Loucy (cell line): ENCODE measurements around the gene IGSF3.

ENCODE experiments used
- EZH2phosphoT487 ChIP-seq: fragments of 200-600 bp; IDR thresholded peaks from 2 replicates; pipeline ENCODE4 v1.6.1; 2018; ENCODE audit warnings: antibody characterized with exemption, mild to moderate bottlenecking, moderate library complexity, borderline replicate concordance
- TF ChIP-seq, protein P1 (sequence below): fragments of 200-600 bp; sonication (generic); conservative IDR thresholded peaks from 2 replicates; pipeline ENCODE4 v1.5.1; 2014; ENCODE audit warnings: mild to moderate bottlenecking, antibody characterized with exemption, low read length

- TF ChIP-seq, protein P1, sequence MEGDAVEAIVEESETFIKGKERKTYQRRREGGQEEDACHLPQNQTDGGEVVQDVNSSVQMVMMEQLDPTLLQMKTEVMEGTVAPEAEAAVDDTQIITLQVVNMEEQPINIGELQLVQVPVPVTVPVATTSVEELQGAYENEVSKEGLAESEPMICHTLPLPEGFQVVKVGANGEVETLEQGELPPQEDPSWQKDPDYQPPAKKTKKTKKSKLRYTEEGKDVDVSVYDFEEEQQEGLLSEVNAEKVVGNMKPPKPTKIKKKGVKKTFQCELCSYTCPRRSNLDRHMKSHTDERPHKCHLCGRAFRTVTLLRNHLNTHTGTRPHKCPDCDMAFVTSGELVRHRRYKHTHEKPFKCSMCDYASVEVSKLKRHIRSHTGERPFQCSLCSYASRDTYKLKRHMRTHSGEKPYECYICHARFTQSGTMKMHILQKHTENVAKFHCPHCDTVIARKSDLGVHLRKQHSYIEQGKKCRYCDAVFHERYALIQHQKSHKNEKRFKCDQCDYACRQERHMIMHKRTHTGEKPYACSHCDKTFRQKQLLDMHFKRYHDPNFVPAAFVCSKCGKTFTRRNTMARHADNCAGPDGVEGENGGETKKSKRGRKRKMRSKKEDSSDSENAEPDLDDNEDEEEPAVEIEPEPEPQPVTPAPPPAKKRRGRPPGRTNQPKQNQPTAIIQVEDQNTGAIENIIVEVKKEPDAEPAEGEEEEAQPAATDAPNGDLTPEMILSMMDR, result no peak
- no peak for TF ChIP-seq EZH2phosphoT487
These were observed 45.0 kb upstream of the IGSF3 start for GRCh38 chr1:116712510-116712909.
